ENCODE measurements around the gene TSPAN13.

DNA sequence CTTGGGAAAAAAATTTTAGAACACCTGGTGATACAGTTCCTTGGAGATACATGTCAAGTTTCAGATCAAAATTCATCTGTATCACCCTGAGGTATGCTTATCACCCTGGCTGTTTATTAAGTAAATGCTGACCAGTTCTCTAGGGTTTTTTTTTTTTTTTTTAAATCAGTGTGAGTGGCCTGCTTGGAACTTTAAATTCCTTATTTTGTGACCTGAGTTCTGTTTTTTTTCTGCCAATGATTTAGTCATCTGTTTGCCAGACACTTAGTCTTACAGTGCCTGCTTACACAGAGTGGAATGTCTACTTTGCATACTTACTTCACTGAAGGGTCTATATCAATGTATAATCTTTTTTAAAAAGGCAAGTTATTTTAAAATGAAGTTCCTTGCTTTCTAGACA is 1.8 kb downstream of the TSPAN13 start:
- TF ChIP-seq, protein P1, sequence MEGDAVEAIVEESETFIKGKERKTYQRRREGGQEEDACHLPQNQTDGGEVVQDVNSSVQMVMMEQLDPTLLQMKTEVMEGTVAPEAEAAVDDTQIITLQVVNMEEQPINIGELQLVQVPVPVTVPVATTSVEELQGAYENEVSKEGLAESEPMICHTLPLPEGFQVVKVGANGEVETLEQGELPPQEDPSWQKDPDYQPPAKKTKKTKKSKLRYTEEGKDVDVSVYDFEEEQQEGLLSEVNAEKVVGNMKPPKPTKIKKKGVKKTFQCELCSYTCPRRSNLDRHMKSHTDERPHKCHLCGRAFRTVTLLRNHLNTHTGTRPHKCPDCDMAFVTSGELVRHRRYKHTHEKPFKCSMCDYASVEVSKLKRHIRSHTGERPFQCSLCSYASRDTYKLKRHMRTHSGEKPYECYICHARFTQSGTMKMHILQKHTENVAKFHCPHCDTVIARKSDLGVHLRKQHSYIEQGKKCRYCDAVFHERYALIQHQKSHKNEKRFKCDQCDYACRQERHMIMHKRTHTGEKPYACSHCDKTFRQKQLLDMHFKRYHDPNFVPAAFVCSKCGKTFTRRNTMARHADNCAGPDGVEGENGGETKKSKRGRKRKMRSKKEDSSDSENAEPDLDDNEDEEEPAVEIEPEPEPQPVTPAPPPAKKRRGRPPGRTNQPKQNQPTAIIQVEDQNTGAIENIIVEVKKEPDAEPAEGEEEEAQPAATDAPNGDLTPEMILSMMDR (IDR thresholded peaks at IDR 0.05) = no peak
- no peak for TF ChIP-seq REST (IDR thresholded peaks at IDR 0.05; ENCODE audit: insufficient read depth in 1 of 2, low read depth in 2 of 2, low read length in 1 of 2)
